Transverse colon (tissue), 4 donors: ENCODE data around the gene REV3L. TPM values are rescaled to one million over a fixed set of nuclear protein-coding genes. Genes with fewer than 3 reads are reported as not detected.

Experiments
- DNase-seq: peaks from one replicate; pipeline ENCODE4 v3.0.0-alpha.2; 2019
- H3K27ac ChIP-seq, 4 donors: fragments of 200-600 bp; sonication (generic); 2 replicates each; pipeline ENCODE4 v1.5.1; 2016 to 2018; ENCODE audit warnings: inconsistent platforms in 4 of 4
- H3K27me3 ChIP-seq: fragments of 200-600 bp; sonication (generic); 2 replicates; pipeline ENCODE4 v1.5.1; 2017; ENCODE audit warnings: inconsistent platforms
- H3K36me3 ChIP-seq, 4 donors: fragments of 200-600 bp; sonication (generic); 2 replicates each; pipeline ENCODE4 v1.5.1; 2017 to 2019; ENCODE audit warnings: inconsistent platforms in 4 of 4
- H3K4me1 ChIP-seq, 4 donors: fragments of 200-600 bp; sonication (generic); 2 replicates each; pipeline ENCODE4 v1.5.1; 2017 to 2020; ENCODE audit warnings: inconsistent platforms in 4 of 4
- H3K4me3 ChIP-seq, 4 donors: fragments of 200-600 bp; sonication (generic); 1 replicate in 1 of 4; 2 replicates in 3 of 4; pipeline versions ENCODE4 v1.5.1 to v1.6.1; 2017 to 2019; ENCODE audit warnings: inconsistent platforms in 4 of 4
- H3K9me3 ChIP-seq, 2 donors: fragments of 200-600 bp; sonication (generic); 2 replicates each; pipeline ENCODE4 v1.5.1; 2017 to 2019; ENCODE audit warnings: inconsistent platforms in 2 of 2
- CTCF ChIP-seq, 5 experiments: fragments of 200-600 bp in 3 of 5; fragments of 450-650 bp in 2 of 5; sonication (generic) in 3 of 5; IDR thresholded peaks; 1 replicate in 2 of 5; 2 replicates in 3 of 5; pipeline ENCODE4 v1.5.1; 2016 to 2017; ENCODE audit warnings: antibody characterized with exemption in 5 of 5, inconsistent platforms in 3 of 5, mild to moderate bottlenecking in 2 of 5, moderate library complexity in 1 of 5
- EP300 ChIP-seq: sonication (generic); formaldehyde crosslinking; IDR thresholded peaks from one replicate; pipeline ENCODE4 v1.6.1; 2017; ENCODE audit warnings: antibody characterized with exemption, low read depth
- POLR2A ChIP-seq: fragments of 450-650 bp; IDR thresholded peaks from one replicate; pipeline ENCODE4 v1.6.1; 2016; ENCODE audit warnings: antibody characterized with exemption, mild to moderate bottlenecking, moderate library complexity
- POLR2AphosphoS5 ChIP-seq, 3 donors: sonication (generic); formaldehyde crosslinking; IDR thresholded peaks; one replicate each; pipeline ENCODE4 v1.6.1; 2016; ENCODE audit warnings: antibody characterized with exemption in 3 of 3
- WGBS, 2 donors: methylation state at CpG; one replicate each; pipeline ENCODE4 v1.1.5; 2018; ENCODE audit warnings: low coverage in 1 of 2; 5-methylcytosine and 5-hydroxymethylcytosine counted together
- in situ Hi-C, 4 donors: fragments of 200-750 bp; cut with MboI; loops; one replicate each; pipeline versions ENCODE4 v1.15.0 to v1.15.1; 2017; ENCODE audit warnings: low sequenced_read_pairs in 3 of 4, low pct_ligation_motif_present in 1 of 4, low pct_unique_long_range_greater_than_20kb in 1 of 4
- intact Hi-C: fragments of 100-400 bp; cut with DNase I; formaldehyde crosslinking; loops from one replicate; pipeline ENCODE4 v1.15.1; 2023; ENCODE audit warnings: low total_unique reads
- total RNA-seq, 4 donors: library from RNA; depleted of rRNA; stranded (reverse); fragments of >200 nt; gene quantifications; one replicate each; pipeline ENCODE4 v1.1.0, GENCODE V29; 2016

The REV3L gene
- total RNA-seq, 4 donors from 2014 or later, result 24.7 to 256 (median 34.7) TPM

- Histone ChIP-seq H3K27me3 (no peaks in the 10 kb centered on the region), H3K4me1 (peaks cover 0 to 34% (median 3%) of the 10 kb centered on the region in 4 donors), H3K9me3 (peaks cover 0 to 1% of the 10 kb centered on the region in 2 donors), H3K27ac (peak overlapping the region in 1 of 4 donors; percentile 6), H3K4me3 (no peak overlapping the region), H3K36me3 (peaks cover 0 to 6% (median under 1%) of the 10 kb centered on the region in 4 donors)
- in situ Hi-C loops (no loop called here), intact Hi-C loops (no loop called here)
- WGBS, 2 donors, result 83 to 89% methylated on average over 1 of the region's 1 CpG
- TF ChIP-seq POLR2AphosphoS5 (IDR thresholded peaks at IDR 0.05), result no peak
- TF ChIP-seq EP300, result no peak
- TF ChIP-seq POLR2A, result no peak
- no peak for TF ChIP-seq CTCF (IDR thresholded peaks at IDR 0.05)
- DNase-seq, result no peak
These were observed 18.8 kb downstream of the REV3L start for GRCh38 chr6:111464184-111464583.

GRCh38 chr6:111462770-111463391 is 20.1 kb downstream of the REV3L start:
- TF ChIP-seq EP300 (no peak), POLR2AphosphoS5 (IDR thresholded peaks at IDR 0.05) (peak in 1 of 3 donors; percentile 46)
- 68 to 73% methylated on average over 6 to 7 of the region's 7 CpGs for WGBS, 2 donors
- Histone ChIP-seq H3K4me3 (no peak overlapping the region), H3K9me3 (peaks cover 0 to 9% of the 10 kb centered on the region in 2 donors), H3K4me1 (peaks cover 0 to 26% (median 3%) of the 10 kb centered on the region in 4 donors), H3K36me3 (peaks cover 0 to 14% (median 3%) of the 10 kb centered on the region in 4 donors), H3K27ac (peak overlapping the region; percentile 1 to 38 (median 5)), H3K27me3 (no peaks in the 10 kb centered on the region)
- DNase-seq, result no peak
- in situ Hi-C loops (no loop called here), intact Hi-C loops (no loop called here)

- Histone ChIP-seq H3K36me3 (peaks cover 0 to 14% (median 3%) of the 10 kb centered on the region in 4 donors), H3K4me1 (peaks cover 0 to 26% (median 3%) of the 10 kb centered on the region in 4 donors), H3K4me3 (peak overlapping the region in 1 of 4 donors; percentile 20), H3K27me3 (no peaks in the 10 kb centered on the region), H3K27ac (peak overlapping the region in 2 of 4 donors; percentile 26 to 27), H3K9me3 (peaks cover 0 to 9% of the 10 kb centered on the region in 2 donors)
- in situ Hi-C loops (no loop called here), intact Hi-C loops (no loop called here)
- no peak for DNase-seq
- TF ChIP-seq EP300, result no peak
- no peak for TF ChIP-seq POLR2A
- no peak for TF ChIP-seq POLR2AphosphoS5 (IDR thresholded peaks at IDR 0.05)
- no peak for TF ChIP-seq CTCF (IDR thresholded peaks at IDR 0.05)
These were observed 21.2 kb downstream of the REV3L start for GRCh38 chr6:111461860-111462259.

- intact Hi-C loops, result no loop called here
- peaks cover 0 to 9% of the 10 kb centered on the region in 2 donors for H3K9me3 ChIP-seq
- in situ Hi-C loops, result no loop called here
- H3K36me3 ChIP-seq, result peaks cover 0 to 14% (median 3%) of the 10 kb centered on the region in 4 donors
- H3K27ac ChIP-seq, result no peak overlapping the region
- H3K27me3 ChIP-seq, result no peaks in the 10 kb centered on the region
- H3K4me1 ChIP-seq, result peaks cover 0 to 32% (median 4%) of the 10 kb centered on the region in 4 donors
- no peak overlapping the region for H3K4me3 ChIP-seq
- TF ChIP-seq CTCF (IDR thresholded peaks at IDR 0.05), result no peak
- no peak for TF ChIP-seq POLR2AphosphoS5 (IDR thresholded peaks at IDR 0.05)
- TF ChIP-seq POLR2A, result no peak
- TF ChIP-seq EP300, result no peak
- DNase-seq, result no peak
These were observed 24.3 kb downstream of the REV3L start for GRCh38 chr6:111458670-111459232.
